HG02623 (cell line): ENCODE measurements around the gene SNRPD1.
"Not testable (repeated sequence)": the region's sequence is repeated elsewhere in the genome, so short reads cannot be mapped to it uniquely, and the experiment has no call there.

ENCODE experiments used
- ATAC-seq: cut with Tn5 transposase; IDR thresholded peaks from one replicate; pipeline ENCODE4 v1.9.1; 2021; ENCODE audit warnings: moderate library complexity; ENCODE audit not compliant: unreplicated experiment

The SNRPD1 gene

DNA sequence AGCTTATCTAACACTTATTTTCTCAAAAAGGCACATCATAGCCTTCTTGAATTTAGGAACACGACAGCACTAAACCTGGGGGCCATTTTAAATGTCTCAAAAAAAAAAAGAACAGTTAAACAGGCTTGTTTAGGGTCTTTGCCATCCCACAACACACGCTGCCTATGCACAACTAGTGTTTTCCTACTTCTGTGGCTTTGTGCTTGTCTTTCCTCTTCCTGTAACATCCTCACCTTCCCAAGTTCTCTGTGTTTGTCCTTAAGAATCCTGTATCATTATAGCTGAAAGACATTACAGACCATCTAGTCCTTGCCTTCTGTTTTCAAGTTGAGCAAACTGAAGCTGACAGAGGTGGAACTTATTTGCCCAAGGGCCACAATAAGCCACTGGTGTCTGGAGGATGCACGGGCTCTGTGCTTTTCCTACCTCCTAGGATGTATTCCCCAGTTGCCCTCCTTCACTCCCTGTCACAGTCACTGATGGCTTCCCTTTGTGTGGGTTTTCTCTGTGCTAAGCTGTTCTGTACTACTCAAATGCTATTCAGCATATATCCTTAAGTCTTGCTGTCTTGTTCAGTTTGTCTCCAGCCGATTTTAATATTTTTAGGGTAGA lies 22.6 kb downstream of the SNRPD1 start:
- no peak for ATAC-seq

DNA sequence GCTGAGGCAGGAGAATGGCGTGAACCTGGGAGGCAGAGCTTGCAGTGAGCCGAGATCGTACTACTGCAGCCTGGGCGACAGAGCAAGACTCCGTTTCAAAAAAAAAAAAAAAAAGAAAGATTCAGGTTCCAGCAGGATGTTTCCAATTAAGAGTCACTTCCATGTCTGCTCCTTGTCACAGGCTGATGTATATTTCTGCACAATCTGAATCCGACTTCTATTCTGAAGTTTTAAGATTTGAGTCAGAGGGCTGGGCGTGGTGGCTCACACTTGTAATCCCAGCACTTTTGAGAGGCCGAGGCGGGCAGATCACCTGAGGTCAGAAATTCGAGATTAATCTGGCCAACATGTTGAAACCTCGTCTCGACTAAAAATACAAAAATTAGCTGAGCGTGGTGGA lies 24.7 kb downstream of the SNRPD1 start:
- ATAC-seq: no peak

DNA sequence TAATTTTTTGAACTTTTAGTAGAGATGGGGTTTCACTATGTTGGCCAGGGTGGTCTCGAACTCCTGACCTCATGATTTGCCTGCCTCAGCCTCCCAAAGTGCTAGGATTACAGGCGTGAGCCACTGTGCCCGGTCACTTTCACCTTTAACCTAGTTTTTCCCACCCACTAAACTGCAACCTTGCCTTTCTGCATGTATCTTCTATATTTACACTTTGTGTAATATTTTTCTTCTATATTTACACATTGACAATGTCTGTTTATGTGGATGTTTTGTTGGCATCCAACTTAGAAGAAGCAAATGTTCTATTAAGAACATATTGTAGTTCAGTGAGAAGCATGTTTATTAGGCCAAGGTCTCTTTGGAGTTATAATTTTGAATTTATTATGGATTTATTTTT lies 26.7 kb downstream of the SNRPD1 start:
- ATAC-seq: no peak

DNA sequence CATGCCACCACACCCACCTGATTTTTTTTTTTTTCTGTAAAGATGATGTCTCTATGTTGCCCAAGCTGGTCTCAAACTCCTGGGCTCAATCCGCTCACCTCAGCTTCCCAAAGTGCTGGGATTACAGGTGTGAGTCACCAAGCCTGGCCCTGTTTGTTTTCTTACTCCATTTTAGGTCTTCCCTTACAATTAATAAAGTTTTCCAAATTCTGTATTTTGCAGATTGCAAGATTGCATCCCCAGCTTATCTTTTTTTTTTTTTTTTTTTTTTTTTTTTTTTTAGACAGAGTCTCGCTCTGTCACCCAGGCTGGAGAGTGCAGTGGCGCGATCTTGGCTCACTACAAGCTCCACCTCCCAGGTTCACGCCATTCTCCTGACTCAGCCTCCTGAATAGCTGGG lies 28.3 kb downstream of the SNRPD1 start:
- ATAC-seq: not testable (repeated sequence)

DNA sequence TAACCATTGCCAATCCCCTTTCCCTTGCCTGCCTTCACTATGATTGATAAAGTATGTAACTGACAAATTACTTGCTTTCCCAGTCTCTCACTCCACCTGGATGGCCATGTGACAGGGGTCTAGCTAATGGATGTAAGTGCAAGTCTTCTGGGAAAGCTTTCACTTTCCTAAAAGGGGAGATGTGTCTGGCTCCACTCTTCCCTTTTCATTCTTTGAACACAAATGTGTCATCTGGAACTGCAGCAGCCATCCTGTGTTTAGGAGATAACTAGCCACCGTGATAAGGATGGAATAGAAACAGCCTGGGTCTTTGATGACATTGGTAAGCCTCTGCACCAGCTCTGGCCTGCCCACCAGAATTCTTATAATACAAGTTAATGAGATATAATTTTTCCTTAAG lies 38.2 kb downstream of the SNRPD1 start:
- ATAC-seq: no peak

DNA sequence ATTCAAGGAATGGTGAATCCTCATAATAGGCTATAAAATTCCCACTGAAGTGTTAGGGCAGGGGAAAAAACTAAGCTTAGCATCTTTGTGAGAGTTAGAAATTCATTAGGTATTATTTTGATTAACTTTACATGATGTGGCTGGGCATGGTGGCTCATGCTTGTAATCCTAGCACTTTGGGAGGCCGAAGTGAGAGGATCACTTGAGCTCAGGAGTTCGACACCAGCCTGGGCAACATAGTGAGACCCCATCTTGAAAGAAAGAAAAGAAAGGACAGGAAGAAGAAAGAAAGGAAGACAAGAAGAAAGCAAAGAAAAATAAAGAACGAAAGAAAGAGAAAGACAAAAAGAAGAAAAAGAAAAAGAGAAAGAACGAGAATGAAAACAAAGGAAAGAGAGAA lies 40.0 kb downstream of the SNRPD1 start:
- no peak for ATAC-seq

DNA sequence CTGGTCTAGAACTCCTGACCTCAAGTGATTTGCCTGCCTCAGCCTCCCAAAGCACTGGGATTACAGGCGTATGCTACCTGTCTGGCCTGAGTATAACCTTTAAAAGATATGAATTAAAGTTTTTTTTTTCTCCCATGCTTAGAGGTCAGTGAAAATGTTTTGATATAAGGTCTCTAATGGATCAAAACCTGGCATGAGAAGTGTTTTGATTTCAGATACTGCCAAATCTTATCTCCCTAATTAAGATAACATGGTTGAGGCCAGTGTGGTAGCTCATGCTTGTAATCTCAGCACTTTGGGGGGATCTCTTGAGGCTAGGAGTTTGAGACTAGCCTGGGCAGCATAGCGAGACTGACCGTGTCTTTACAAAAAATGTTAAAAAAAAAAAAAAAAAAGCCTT lies 41.2 kb downstream of the SNRPD1 start:
- ATAC-seq: no peak

DNA sequence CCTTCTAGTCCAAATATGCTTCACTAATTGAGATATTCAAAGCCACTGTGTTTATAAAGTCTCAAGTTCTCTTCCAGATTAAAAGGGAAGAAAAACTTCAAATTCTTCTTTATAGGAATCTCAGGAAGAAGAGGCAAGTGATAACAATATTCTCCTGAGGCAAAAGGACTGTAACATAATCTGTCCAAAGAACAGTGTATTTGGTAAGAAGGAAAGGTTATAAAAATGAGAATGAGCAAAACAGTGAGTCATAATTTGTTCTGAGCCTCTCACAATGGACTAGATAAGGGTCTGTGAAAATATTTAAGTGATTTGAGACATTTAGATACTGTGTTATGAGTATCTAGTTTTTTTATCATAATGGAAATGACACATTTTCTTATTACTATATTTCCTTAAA lies 44.3 kb downstream of the SNRPD1 start:
- no peak for ATAC-seq

DNA sequence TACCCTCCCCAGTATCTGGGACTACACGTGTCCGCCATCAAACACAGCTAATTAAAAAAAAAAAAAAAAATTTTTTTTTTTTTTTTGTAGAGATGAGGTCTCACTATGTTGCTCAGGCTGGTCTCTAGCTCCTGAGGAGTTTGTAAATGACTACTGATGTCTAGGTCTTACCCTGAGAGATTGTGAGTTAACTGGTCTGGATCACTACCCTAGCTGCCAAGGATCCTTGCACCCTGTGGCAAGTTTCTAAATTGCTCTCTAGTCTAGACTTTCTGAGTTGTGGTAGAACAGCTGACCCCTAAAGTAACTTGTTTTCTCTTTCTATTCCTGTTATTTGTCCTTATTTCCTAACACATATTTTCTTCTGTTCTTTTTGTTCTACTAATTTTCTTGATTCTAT lies 48.0 kb downstream of the SNRPD1 start:
- ATAC-seq: no peak

DNA sequence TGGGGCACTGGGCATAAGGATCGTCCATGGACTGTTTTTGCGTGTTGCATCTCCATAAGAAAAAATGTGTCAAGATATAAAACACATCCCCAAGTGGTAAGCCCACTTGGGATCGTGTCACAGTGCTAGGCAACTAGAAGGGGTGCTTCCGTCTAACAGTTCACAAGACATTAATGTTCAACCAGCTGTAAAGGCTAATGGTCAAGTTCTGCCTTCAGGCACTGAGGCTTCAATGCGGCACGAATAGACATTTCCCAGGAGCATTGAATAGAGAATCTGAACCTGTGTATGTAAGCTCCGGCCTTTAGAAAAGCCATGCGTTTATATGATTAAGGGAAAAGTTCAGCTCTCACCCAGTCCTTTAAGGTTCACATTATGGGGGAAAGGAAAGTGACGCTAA lies 50.5 kb downstream of the SNRPD1 start:
- ATAC-seq: no peak

DNA sequence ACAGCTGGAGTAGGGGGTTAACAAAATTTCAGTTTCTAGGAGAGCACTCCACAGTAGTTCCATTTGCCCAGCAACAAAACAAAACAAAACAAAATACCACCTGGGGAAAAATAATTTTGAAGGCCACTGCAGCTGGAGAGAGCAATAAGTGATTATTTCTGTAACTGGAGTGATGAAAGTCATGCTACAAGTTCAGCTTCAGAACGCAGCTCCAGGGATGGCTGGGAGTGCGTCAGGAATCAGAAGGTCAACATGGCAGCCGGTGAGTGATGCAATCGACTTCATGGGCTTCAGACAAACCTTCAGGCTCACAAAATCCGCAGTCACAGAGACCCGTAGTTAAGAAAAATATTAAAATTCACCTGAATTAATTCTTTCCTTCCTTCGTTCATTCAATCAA lies 51.5 kb downstream of the SNRPD1 start:
- ATAC-seq: no peak

DNA sequence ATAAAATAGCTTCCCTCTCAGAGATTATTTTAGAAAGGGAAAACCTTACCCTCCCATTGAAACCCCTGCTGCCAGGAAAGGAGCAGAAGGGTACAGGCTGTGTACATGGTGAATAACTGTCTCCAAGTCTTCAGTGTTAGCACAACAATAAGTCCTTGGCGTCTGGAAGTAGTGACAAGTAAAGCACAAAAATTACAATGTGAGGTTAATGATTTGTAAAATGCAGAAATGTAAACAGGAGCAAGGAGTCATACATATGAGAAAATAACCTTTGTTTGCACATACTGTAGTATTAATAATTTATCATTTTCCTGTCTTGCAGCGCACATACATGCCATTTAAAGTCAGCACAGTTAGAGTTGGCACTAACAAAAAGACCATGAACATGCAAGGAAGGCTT lies 52.0 kb downstream of the SNRPD1 start:
- no peak for ATAC-seq

DNA sequence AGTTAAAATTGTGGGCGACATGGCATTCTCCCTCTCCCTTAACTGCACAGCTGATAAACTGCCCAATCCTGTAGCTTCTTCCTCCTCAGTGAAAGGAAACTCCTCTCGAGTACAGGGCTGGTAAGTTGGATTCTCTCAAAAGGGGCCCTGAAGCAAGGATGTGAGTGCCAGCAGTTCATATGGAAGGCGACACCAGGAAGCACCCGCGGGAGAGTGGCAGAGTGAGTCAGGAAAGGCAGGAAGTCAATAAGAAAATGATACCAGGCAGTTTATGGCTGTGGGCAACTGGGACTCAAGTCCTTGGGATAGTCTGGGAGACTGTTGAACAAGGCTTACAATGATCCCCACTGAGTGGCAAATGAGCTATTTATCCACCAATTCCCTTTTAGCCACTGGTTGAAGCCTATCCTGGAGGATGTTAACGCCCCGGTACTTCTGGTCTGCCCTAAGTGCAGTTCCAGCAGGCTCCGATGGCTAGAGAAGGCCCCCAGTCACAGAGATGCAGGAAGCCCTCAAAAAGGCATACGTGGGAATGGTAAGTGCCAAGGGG lies 57.7 kb downstream of the SNRPD1 start:
- no peak for ATAC-seq

DNA sequence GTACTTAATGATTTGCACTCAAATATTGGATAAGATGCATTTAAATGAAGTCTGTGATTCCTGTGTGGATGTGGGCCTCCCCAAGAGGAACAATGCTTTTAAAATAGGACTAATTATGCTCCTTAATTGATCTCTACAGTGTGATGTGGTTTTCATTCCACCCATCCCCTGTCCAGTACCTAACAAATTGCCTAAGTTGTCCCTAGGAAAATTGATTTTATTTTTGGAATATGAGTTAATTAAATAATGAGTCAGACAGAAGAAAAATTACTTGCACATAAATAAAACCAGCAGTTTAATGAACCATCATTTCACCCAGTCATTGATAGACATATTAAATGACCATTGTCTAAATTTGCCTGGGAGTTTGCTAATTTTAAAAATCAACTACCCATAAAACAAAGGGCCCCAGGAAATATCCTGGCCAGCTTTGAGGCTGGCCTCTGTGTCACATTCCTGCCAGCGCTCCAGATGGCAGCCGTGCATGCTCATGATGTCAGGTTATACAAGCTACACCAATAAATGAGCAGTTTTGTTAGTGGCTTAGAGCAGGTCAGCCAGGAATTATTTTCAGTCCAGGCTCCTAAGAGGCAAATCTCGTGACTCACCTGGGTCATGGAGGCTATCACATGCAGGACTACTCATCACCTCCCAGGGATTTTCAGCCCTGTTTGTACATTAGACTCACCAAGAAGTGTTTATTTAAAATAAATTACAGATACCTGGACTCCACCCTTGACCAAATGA lies 60.6 kb downstream of the SNRPD1 start:
- ATAC-seq: no peak

DNA sequence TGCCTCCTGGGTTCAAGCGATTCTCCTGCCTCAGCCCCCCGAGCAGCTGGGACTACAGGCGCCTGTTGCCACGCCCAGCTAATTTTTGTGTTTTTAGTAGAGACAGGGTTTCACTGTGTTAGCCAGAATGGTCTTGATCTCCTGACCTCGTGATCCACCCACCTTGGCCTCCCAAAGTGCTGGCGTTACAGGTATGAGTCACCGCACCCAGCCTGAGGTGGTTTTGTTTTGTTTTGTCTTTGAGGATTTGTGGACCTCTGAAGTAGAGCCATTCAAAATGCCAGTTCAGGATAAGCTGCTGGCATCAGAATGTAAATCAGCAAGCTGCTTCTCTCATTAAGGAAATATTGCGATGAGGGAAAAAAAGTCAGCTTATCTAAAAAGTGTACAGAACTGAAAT lies 63.2 kb downstream of the SNRPD1 start:
- ATAC-seq: not testable (repeated sequence)

DNA sequence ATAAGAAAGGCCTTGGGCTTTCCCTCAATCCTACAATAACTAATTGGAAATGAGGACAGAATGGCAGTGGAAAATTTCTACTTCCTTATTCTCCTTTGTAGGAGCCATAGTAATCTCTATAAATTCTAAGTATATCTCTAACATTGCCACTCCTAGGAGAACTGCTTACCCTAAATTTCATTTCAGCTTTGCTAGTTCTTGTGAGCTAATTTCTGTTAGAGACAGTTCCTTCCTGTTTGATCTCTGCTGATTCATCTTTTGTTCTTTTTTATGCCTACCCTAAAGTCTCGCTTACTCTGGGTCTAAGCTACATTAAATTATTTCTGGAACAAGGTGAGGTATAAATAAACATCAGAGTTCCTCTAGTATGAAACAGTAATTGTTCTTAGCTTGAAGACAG lies 66.7 kb downstream of the SNRPD1 start:
- no peak for ATAC-seq

DNA sequence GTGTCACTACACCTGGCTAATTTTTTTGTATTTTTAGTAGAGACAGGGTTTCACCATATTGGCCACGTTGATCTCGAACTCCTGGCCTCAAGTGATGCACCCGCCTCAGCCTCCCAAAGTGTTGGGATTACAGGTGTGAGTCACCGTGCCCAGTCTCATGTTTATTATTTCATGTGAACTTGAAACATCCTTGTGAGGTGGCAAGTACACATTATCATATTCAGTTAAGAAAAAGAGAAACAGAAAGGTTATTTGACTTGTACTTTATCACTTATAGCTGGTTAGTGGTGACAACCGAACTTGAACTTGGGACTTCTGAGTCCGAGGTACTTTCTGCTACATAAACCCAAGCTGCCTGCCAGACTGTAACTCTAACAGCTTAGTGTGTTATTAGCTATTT lies 68.0 kb downstream of the SNRPD1 start:
- no peak for ATAC-seq

DNA sequence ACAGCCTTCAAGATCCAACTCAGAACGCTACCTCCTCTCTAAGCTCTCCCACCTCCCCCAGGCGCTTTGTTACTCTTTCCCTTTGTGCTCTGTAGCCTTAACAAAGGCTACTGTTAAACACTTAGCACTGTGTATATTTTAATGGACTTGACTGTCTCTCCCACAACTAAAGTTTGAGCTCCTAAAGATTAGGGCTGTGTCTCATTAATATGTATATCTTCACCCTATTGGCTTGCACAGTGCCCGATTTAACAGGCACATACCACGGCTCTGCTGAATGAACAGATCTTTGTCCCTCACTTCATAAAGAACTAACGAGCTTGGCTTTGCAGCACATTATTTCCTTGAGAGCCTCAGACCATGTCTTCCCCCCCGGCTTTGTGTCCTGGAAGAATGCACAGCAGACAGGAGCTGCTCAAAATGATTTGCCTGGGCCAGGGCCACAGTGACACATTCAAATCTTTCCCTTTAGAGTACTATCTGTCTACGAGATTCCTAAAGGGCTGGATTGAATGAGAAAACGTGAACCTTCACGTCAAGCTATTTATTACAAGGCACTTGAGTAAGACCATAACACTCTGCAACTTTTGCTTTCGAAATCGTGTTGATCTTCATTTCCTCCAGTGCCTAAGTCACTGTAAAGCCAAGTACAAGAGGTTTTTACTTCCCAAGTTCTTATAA lies 70.4 kb downstream of the SNRPD1 start:
- ATAC-seq: no peak
